Ovary (tissue), 9 donors: Measurements from ENCODE around the gene ZNF91. TPM values are rescaled to one million over a fixed set of nuclear protein-coding genes. Genes with fewer than 3 reads are reported as not detected.
"Not testable (repeated sequence)": the region's sequence is repeated elsewhere in the genome, so short reads cannot be mapped to it uniquely, and the experiment has no call there.

ENCODE experiments used
- DNase-seq, 5 donors: peaks; one replicate each; pipeline ENCODE4 v3.0.0-alpha.2; 2019 to 2020
- H3K27ac ChIP-seq, 2 donors: fragments of 200-600 bp; one replicate each; pipeline versions ENCODE4 v1.5.1 to v1.8.0; 2019 to 2022
- H3K27me3 ChIP-seq: fragments of 200-600 bp; one replicate; pipeline ENCODE4 v1.8.0; 2022
- H3K36me3 ChIP-seq: fragments of 200-600 bp; sonication (generic); one replicate; pipeline ENCODE4 v1.5.1; 2019
- H3K4me1 ChIP-seq: one replicate; pipeline ENCODE4 v1.8.1; 2013; ENCODE audit warnings: mild to moderate bottlenecking, moderate library complexity; ENCODE audit not compliant: insufficient read depth
- H3K4me3 ChIP-seq: fragments of 200-600 bp; sonication (generic); one replicate; pipeline ENCODE4 v1.5.1; 2017
- H3K9me3 ChIP-seq, 2 donors: fragments of 200-600 bp in 1 of 2; sonication (generic) in 1 of 2; one replicate each; pipeline versions ENCODE4 v1.5.1 to v1.8.1; 2013 to 2019; ENCODE audit warnings: mild to moderate bottlenecking in 1 of 2, moderate library complexity in 1 of 2
- CTCF ChIP-seq, 3 donors: fragments of 450-650 bp in 2 of 3; fragments of 200-600 bp in 1 of 3; IDR thresholded peaks; one replicate each; pipeline versions ENCODE4 v1.5.1 to v1.8.0; 2016 to 2022; ENCODE audit warnings: antibody characterized with exemption in 3 of 3, mild to moderate bottlenecking in 1 of 3
- EP300 ChIP-seq: sonication (generic); formaldehyde crosslinking; IDR thresholded peaks from one replicate; pipeline ENCODE4 v1.6.1; 2017; ENCODE audit warnings: antibody characterized with exemption
- POLR2A ChIP-seq: fragments of 450-650 bp; IDR thresholded peaks from one replicate; pipeline ENCODE4 v1.6.1; 2017; ENCODE audit warnings: antibody characterized with exemption, mild to moderate bottlenecking, moderate library complexity
- WGBS, 3 donors: extraction: QIAGEN DNeasy Blood & Tissue Kit in 1 of 3; methylation state at CpG; one replicate each; pipeline versions ENCODE4 v1.1.5 to v1.1.7; 2013 to 2017; 5-methylcytosine and 5-hydroxymethylcytosine counted together
- intact Hi-C, 4 donors: fragments of 100-400 bp; cut with DNase I; formaldehyde crosslinking; loops; one replicate each; pipeline versions ENCODE4 v1.11.0 to v1.15.1; 2022 to 2023
- polyA plus RNA-seq, 2 donors: library from polyadenylated mRNA; stranded (reverse); fragments of 200-250 nt in 1 of 2; fragments of 350-450 nt in 1 of 2; fragmentation: Illumina TruSeq in 1 of 2; extraction: RNeasy Lipid Tissue Mini Kit (QIAGEN cat#74804) in 1 of 2; gene quantifications; one replicate each; pipeline ENCODE4 v1.2.3, GENCODE V29; 2013 to 2014
- total RNA-seq, 7 donors: library from RNA; depleted of rRNA in 2 of 7; stranded (reverse); fragments of >200 nt in 2 of 7; fragmentation: NEBNext Ultra II Directional in 3 of 7; extraction: Animal tissue kit (Norgen Biotek cat#: 25700) in 3 of 7; gene quantifications; one replicate each; pipeline versions ENCODE4 v1.1.0 to v1.2.4, GENCODE V29; 2016 to 2023
- donor health status: DM: no; HTN: no; CAD: no; lungs with moderate emphysema.
- donor health status: DM: no; HTN: no; CAD: no.
- donor health status: Bipolar disorder and iron deficiency.
- donor health status: DM: yes; HTN: yes; CAD: no.
- donor health status: DM: no; HTN: no; CAD: no.
- donor health status: DM: yes; HTN: yes; CAD: no.

ZNF91 gene
- total and polyA plus RNA-seq, 9 donors: 13.2 to 85.6 (median 66.6) TPM

- H3K27ac ChIP-seq: no peak overlapping the region
- no peaks in the 10 kb centered on the region for H3K36me3 ChIP-seq
- intact Hi-C loops: no loop called here
- no peak overlapping the region for H3K4me3 ChIP-seq
- H3K9me3 ChIP-seq: peaks cover 2 to 4% of the 10 kb centered on the region in 2 donors
- no peak for DNase-seq
- H3K27me3 ChIP-seq: no peaks in the 10 kb centered on the region
- no peak for TF ChIP-seq CTCF (IDR thresholded peaks at IDR 0.05)
- no peak for TF ChIP-seq POLR2A
- no peak for TF ChIP-seq EP300
- 79 to 97% (median 95%) methylated on average over 4 of the region's 4 CpGs for WGBS, 3 donors
- no peaks in the 10 kb centered on the region for H3K4me1 ChIP-seq
These were observed 9.9 kb downstream of the ZNF91 start for GRCh38 chr19:23385404-23385803.

GRCh38 chr19:23384858-23385257 is 10.4 kb downstream of the ZNF91 start:
- H3K4me1 ChIP-seq: no peaks in the 10 kb centered on the region
- no peak overlapping the region for H3K27ac ChIP-seq
- intact Hi-C loops: no loop called here
- 96 to 97% (median 97%) methylated on average over 12 of the region's 12 CpGs for WGBS, 3 donors
- peaks cover 3 to 4% of the 10 kb centered on the region in 2 donors for H3K9me3 ChIP-seq
- no peak overlapping the region for H3K4me3 ChIP-seq
- H3K27me3 ChIP-seq: no peaks in the 10 kb centered on the region
- no peak for TF ChIP-seq EP300
- no peak for TF ChIP-seq CTCF (IDR thresholded peaks at IDR 0.05)
- no peak for TF ChIP-seq POLR2A
- DNase-seq: no peak
- no peaks in the 10 kb centered on the region for H3K36me3 ChIP-seq

GRCh38 chr19:23384166-23384565 is 11.1 kb downstream of the ZNF91 start:
- TF ChIP-seq POLR2A (no peak), CTCF (IDR thresholded peaks at IDR 0.05) (no peak), EP300 (no peak)
- WGBS, 3 donors: 97 to 98% (median 98%) methylated on average over 12 of the region's 12 CpGs
- H3K27ac ChIP-seq: no peak overlapping the region
- intact Hi-C loops: no loop called here
- no peak for DNase-seq
- no peaks in the 10 kb centered on the region for H3K27me3 ChIP-seq
- H3K36me3 ChIP-seq: no peaks in the 10 kb centered on the region
- H3K9me3 ChIP-seq: peaks cover 4 to 5% of the 10 kb centered on the region in 2 donors
- H3K4me3 ChIP-seq: no peak overlapping the region
- H3K4me1 ChIP-seq: no peaks in the 10 kb centered on the region

GRCh38 chr19:23382955-23383354 is 12.3 kb downstream of the ZNF91 start:
- no peaks in the 10 kb centered on the region for H3K27me3 ChIP-seq
- DNase-seq: no peak
- no peak overlapping the region for H3K4me3 ChIP-seq
- no peak for TF ChIP-seq POLR2A
- no peak for TF ChIP-seq CTCF (IDR thresholded peaks at IDR 0.05)
- TF ChIP-seq EP300: no peak
- H3K9me3 ChIP-seq: peaks cover 4 to 5% of the 10 kb centered on the region in 2 donors
- H3K4me1 ChIP-seq: no peaks in the 10 kb centered on the region
- H3K36me3 ChIP-seq: no peaks in the 10 kb centered on the region
- intact Hi-C loops: no loop called here
- H3K27ac ChIP-seq: no peak overlapping the region

GRCh38 chr19:23381114-23381513 is 14.2 kb downstream of the ZNF91 start:
- H3K9me3 ChIP-seq: peaks cover 5 to 6% of the 10 kb centered on the region in 2 donors
- no peaks in the 10 kb centered on the region for H3K4me1 ChIP-seq
- H3K27me3 ChIP-seq: no peaks in the 10 kb centered on the region
- DNase-seq: no peak
- TF ChIP-seq POLR2A (no peak), CTCF (IDR thresholded peaks at IDR 0.05) (no peak), EP300 (no peak)
- H3K27ac ChIP-seq: no peak overlapping the region
- H3K36me3 ChIP-seq: no peaks in the 10 kb centered on the region
- H3K4me3 ChIP-seq: no peak overlapping the region
- intact Hi-C loops: no loop called here

GRCh38 chr19:23379671-23380070 is 15.6 kb downstream of the ZNF91 start:
- H3K27me3 ChIP-seq, H3K9me3 ChIP-seq, H3K27ac ChIP-seq, H3K36me3 ChIP-seq, H3K4me3 ChIP-seq, H3K4me1 ChIP-seq, DNase-seq: not testable (repeated sequence)
- 74 to 80% (median 79%) methylated on average over 4 of the region's 4 CpGs for WGBS, 3 donors
- intact Hi-C loops: loop anchor here in 1 of 4 donors (10.0 kb wide), 1 partner anchor 425 kb away; no protein-coding TSS in a partner anchor
